Karpas-422 (cell line): ENCODE results near the gene PEF1. TPM values are rescaled to one million over a fixed set of nuclear protein-coding genes. Genes with fewer than 3 reads are reported as not detected.
A peak's percentile ranks its signal among the peaks of the same experiment; 100 is the strongest.

Experiments used
- DNase-seq: peaks from one replicate; pipeline ENCODE4 v3.0.0-alpha.2; 2015
- H2AFZ ChIP-seq: fragments of 200-600 bp; sonication (generic); 2 replicates; pipeline ENCODE4 v1.6.1; 2014; ENCODE audit warnings: antibody characterized with exemption, low read length, mixed read lengths
- H3K27ac ChIP-seq: fragments of 200-600 bp; sonication (generic); 2 replicates; pipeline ENCODE4 v1.5.1; 2014; ENCODE audit warnings: mild to moderate bottlenecking, low read length, moderate library complexity
- H3K27me3 ChIP-seq: fragments of 200-600 bp; sonication (generic); 2 replicates; pipeline ENCODE4 v1.6.1; 2014; ENCODE audit warnings: low read length, mixed read lengths
- H3K36me3 ChIP-seq: fragments of 200-600 bp; sonication (generic); 2 replicates; pipeline ENCODE4 v1.6.1; 2014; ENCODE audit warnings: low read length, mixed read lengths; ENCODE audit not compliant: insufficient read depth
- H3K4me1 ChIP-seq: fragments of 200-600 bp; sonication (generic); 2 replicates; pipeline ENCODE4 v1.6.1; 2014; ENCODE audit warnings: mild to moderate bottlenecking, low read length, mixed read lengths
- H3K4me2 ChIP-seq: fragments of 200-600 bp; sonication (generic); 2 replicates; pipeline ENCODE4 v1.6.1; 2014; ENCODE audit warnings: low read length, low read depth, mild to moderate bottlenecking; ENCODE audit not compliant: poor library complexity, severe bottlenecking
- H3K4me3 ChIP-seq: fragments of 200-600 bp; sonication (generic); 2 replicates; pipeline ENCODE4 v1.5.1; 2014; ENCODE audit warnings: mild to moderate bottlenecking, antibody characterized with exemption, low read length, mixed read lengths
- H3K79me2 ChIP-seq: fragments of 200-600 bp; sonication (generic); 2 replicates; pipeline ENCODE4 v1.6.1; 2014; ENCODE audit warnings: mild to moderate bottlenecking, low read length, mixed read lengths
- H3K9ac ChIP-seq: fragments of 200-600 bp; sonication (generic); 2 replicates; pipeline ENCODE4 v1.6.0; 2014; ENCODE audit warnings: low read length
- H3K9me2 ChIP-seq: fragments of 200-600 bp; sonication (generic), shearing (Covaris generic); replicated peaks from 2 replicates; pipeline ENCODE4 v1.6.0; 2014; ENCODE audit warnings: mild to moderate bottlenecking, low read length, moderate library complexity; ENCODE audit not compliant: insufficient read depth
- H3K9me3 ChIP-seq: fragments of 300-700, 200-600 bp; sonication (generic); 2 replicates; pipeline ENCODE4 v1.6.1; 2014; ENCODE audit warnings: low read length, mixed read lengths
- H4K20me1 ChIP-seq: fragments of 200-600 bp; sonication (generic); 2 replicates; pipeline ENCODE4 v1.6.1; 2014; ENCODE audit warnings: mild to moderate bottlenecking, antibody characterized with exemption, low read length, low read depth; ENCODE audit not compliant: insufficient read depth
- total RNA-seq: library from RNA; depleted of rRNA; stranded (reverse); fragments of >200 nt; shearing (Covaris generic); gene quantifications from 2 replicates; pipeline ENCODE4 v1.2.3, GENCODE V29; 2014; ENCODE audit warnings: low replicate concordance

PEF1 gene
- total RNA-seq, 1 experiment from 2014 or later = 53.0 TPM

DNA sequence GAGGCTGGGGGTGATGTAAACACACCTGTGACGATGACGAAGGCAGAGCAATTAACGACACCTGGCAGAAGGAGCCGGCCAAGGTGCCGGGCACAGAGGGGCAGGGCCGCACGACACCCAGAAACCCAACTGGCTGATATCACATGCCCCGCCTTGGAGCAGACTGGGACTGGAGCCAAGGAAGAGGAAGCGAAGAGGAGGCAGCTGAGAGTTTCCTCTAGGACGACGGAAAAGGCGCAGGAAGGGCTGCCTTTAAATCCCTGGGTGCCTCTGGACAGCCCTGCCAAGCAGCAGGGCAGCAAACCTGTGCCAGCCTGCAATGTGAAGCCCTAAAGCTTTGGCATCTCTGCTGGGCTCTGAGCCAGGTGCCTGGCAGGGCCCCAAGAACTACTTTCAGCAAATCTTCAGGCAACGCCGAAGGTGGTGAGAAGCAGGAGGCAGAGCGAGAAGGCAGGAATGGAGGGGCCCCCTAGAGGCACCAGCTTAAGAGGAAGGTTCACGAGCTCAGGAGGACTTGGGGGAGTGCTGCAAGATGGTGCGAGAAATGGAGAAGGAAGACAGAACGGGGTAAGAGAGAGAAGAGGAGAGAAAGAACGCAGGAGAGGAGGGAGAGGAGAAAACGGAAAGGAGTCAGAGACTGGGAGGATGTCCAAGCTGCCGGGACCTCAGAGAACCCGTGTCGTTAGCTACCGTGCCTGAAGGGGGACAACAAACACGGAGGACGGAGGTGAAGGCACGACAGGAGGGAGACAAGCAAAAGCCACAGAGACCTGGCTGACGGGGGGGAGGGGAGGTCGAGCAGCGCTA, 25.3 kb upstream of the PEF1 start:
- Histone ChIP-seq H2AFZ (no peak overlapping the region), H3K9me2 (no peaks in the 10 kb centered on the region), H3K4me2 (no peak overlapping the region), H3K27ac (no peak overlapping the region), H3K9me3 (no peaks in the 10 kb centered on the region), H3K4me3 (no peak overlapping the region), H4K20me1 (no peaks in the 10 kb centered on the region), H3K27me3 (no peaks in the 10 kb centered on the region), H3K79me2 (no peaks in the 10 kb centered on the region), H3K4me1 (no peaks in the 10 kb centered on the region), H3K36me3 (no peaks in the 10 kb centered on the region), H3K9ac (no peak overlapping the region)
- peak; percentile 58 for DNase-seq

GRCh38 chr1:31669433-31669785, 24.7 kb upstream of the PEF1 start:
- Histone ChIP-seq H3K4me2 (no peak overlapping the region), H3K27me3 (no peaks in the 10 kb centered on the region), H3K4me3 (no peak overlapping the region), H3K27ac (no peak overlapping the region), H3K9me2 (no peaks in the 10 kb centered on the region), H3K9me3 (no peaks in the 10 kb centered on the region), H3K79me2 (no peaks in the 10 kb centered on the region), H3K4me1 (no peaks in the 10 kb centered on the region), H3K36me3 (no peaks in the 10 kb centered on the region), H3K9ac (no peak overlapping the region), H2AFZ (no peak overlapping the region), H4K20me1 (no peaks in the 10 kb centered on the region)
- no peak for DNase-seq

DNA sequence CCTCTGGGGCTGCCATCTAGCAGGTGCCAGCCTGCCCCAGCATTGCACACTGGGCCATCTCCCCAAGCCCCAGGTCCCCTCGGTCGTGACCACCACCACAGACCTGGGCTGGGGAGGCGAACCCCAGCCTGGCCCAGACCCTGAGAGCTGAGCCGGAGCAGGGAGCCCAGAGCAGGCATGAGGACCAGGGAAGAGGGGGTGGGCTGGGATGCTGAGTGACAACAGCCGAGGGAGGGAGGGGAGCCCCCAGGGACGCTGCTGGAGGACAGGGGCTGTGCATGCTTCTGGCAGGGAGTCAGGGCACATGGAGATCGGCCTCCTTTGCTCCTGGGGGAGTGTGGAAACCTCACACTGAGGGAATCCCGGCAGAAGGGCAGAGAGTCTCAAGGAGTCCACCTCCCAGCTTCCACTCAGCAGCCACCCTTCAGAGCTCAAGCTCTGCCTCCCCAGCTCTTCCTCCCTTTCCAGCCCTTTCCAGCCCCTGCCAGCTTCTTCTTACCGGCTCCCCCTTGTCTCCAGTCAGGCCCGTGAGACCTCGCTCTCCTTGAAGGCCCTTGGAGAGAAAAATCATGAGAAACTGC, 23.7 kb upstream of the PEF1 start:
- DNase-seq = no peak
- H3K27ac ChIP-seq = no peak overlapping the region
- H2AFZ ChIP-seq = no peak overlapping the region
- H4K20me1 ChIP-seq = no peaks in the 10 kb centered on the region
- no peaks in the 10 kb centered on the region for H3K9me3 ChIP-seq
- no peaks in the 10 kb centered on the region for H3K36me3 ChIP-seq
- H3K79me2 ChIP-seq = no peaks in the 10 kb centered on the region
- H3K4me3 ChIP-seq = no peak overlapping the region
- no peak overlapping the region for H3K9ac ChIP-seq
- H3K4me2 ChIP-seq = no peak overlapping the region
- H3K9me2 ChIP-seq = no peaks in the 10 kb centered on the region
- no peaks in the 10 kb centered on the region for H3K27me3 ChIP-seq
- H3K4me1 ChIP-seq = no peaks in the 10 kb centered on the region

GRCh38 chr1:31667065-31667785, 22.5 kb upstream of the PEF1 start:
- no peaks in the 10 kb centered on the region for H3K9me3 ChIP-seq
- H3K9ac ChIP-seq = no peak overlapping the region
- H3K27me3 ChIP-seq = no peaks in the 10 kb centered on the region
- H3K27ac ChIP-seq = no peak overlapping the region
- no peaks in the 10 kb centered on the region for H4K20me1 ChIP-seq
- no peaks in the 10 kb centered on the region for H3K36me3 ChIP-seq
- H3K9me2 ChIP-seq = no peaks in the 10 kb centered on the region
- no peak overlapping the region for H3K4me2 ChIP-seq
- H3K79me2 ChIP-seq = no peaks in the 10 kb centered on the region
- H2AFZ ChIP-seq = no peak overlapping the region
- H3K4me1 ChIP-seq = no peaks in the 10 kb centered on the region
- no peak overlapping the region for H3K4me3 ChIP-seq
- no peak for DNase-seq

GRCh38 chr1:31666263-31666963, 21.7 kb upstream of the PEF1 start:
- H4K20me1 ChIP-seq = no peaks in the 10 kb centered on the region
- H3K9me2 ChIP-seq = no peaks in the 10 kb centered on the region
- no peaks in the 10 kb centered on the region for H3K9me3 ChIP-seq
- H3K9ac ChIP-seq = no peak overlapping the region
- no peak overlapping the region for H3K27ac ChIP-seq
- no peak overlapping the region for H3K4me3 ChIP-seq
- no peaks in the 10 kb centered on the region for H3K79me2 ChIP-seq
- H3K4me1 ChIP-seq = no peaks in the 10 kb centered on the region
- no peak for DNase-seq
- no peak overlapping the region for H2AFZ ChIP-seq
- no peaks in the 10 kb centered on the region for H3K36me3 ChIP-seq
- H3K27me3 ChIP-seq = no peaks in the 10 kb centered on the region
- H3K4me2 ChIP-seq = no peak overlapping the region

GRCh38 chr1:31665234-31665878, 20.7 kb upstream of the PEF1 start:
- Histone ChIP-seq H3K79me2 (no peaks in the 10 kb centered on the region), H3K9ac (no peak overlapping the region), H3K27me3 (no peaks in the 10 kb centered on the region), H3K36me3 (no peaks in the 10 kb centered on the region), H4K20me1 (no peaks in the 10 kb centered on the region), H3K9me3 (no peaks in the 10 kb centered on the region), H3K4me3 (no peak overlapping the region), H3K9me2 (no peaks in the 10 kb centered on the region), H3K27ac (no peak overlapping the region), H3K4me2 (no peak overlapping the region), H3K4me1 (no peaks in the 10 kb centered on the region), H2AFZ (no peak overlapping the region)
- DNase-seq = no peak

GRCh38 chr1:31664528-31664927, 19.9 kb upstream of the PEF1 start:
- Histone ChIP-seq H3K79me2 (no peaks in the 10 kb centered on the region), H3K9ac (no peak overlapping the region), H3K9me2 (no peaks in the 10 kb centered on the region), H3K4me1 (no peaks in the 10 kb centered on the region), H3K27me3 (no peaks in the 10 kb centered on the region), H4K20me1 (no peaks in the 10 kb centered on the region), H2AFZ (no peak overlapping the region), H3K4me2 (no peak overlapping the region), H3K36me3 (no peaks in the 10 kb centered on the region), H3K9me3 (no peaks in the 10 kb centered on the region), H3K27ac (no peak overlapping the region), H3K4me3 (no peak overlapping the region)
- DNase-seq = no peak
